CD4-positive, alpha-beta T cell treated with Interleukin-12 subunit alpha and Interleukin-12 subunit beta, for 1 hour (primary cell): ENCODE data around the gene DLAT.
"Not testable (repeated sequence)": the region's sequence is repeated elsewhere in the genome, so short reads cannot be mapped to it uniquely, and the experiment has no call there.

Experiments used
- DNase-seq: peaks from one replicate; pipeline ENCODE4 v3.0.0-alpha.2; 2020

DLAT gene

DNA sequence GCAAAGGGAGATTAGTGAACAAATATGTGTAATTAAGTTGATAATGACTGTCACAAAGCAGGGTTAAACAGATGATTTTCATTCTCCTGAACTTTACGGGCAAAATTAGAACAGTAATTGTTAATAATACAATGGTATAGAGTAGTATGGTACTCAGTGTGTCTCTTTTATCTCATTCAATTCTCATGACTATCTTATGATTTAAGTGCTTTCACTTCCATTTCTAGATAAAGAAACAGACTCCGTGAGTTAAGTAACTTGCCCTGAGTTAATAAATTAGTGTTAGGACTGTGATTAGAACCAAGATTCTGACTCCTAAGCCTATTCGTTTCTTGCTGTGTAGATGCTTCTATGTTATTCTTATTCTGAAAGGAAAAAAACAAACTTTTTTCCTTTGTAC lies 26.6 kb downstream of the DLAT start:
- DNase-seq, result no peak

DNA sequence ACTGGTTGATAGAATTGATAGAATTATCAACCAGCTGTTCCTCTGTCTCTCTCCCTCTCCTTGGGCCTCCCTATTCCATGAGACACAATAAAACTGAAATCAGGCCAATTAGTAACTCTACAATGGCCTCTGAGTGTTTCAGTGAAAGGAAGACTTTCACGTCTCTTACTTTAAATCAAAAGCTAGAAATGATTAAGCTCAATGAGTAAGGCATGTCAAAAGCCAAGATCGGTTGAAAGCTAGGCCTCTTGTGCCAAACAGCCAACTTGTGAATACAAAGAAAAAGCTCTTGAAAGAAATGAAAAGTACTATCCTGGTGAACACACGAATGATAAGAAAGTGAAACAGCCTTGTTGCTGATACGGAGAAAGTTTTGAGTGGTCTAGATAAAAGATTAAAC lies 32.0 kb downstream of the DLAT start:
- DNase-seq, result no peak

DNA sequence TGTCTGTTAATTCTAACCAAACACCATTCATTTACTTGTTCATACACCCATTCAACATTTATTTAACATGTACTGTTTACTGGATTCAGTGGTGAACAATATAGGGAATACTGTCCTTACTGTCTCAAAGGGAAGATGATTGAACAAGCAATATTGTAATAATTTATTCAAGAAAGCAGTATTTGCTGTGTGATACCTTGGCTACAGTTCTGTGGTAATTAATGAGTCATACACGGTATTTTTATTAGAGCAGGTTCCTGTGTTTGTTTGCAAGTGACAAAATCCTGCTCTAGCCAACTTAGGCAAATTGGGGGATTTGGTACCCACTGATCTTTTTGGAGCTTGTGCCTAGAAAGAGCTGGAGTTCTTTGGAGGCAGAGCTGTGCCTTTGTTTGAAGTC lies 32.9 kb downstream of the DLAT start:
- no peak for DNase-seq

DNA sequence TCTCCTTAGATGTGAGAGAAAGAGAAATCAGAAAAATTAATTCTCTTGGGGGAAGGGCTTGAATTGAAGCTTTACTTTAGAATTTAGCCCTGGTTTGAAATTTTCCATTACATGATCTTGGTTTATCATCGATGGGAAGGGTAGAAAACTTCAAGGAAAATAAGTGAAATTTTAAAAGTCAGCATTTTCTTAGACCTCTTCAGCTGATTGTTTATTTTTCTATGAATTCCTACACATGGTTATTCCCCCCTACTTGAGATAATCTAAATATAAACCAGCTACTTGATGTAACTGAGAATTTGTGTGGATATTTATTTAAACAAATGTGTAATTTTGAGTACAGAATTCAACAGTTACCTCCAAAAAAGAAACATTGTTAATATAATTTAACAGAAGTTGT lies 37.7 kb downstream of the DLAT start:
- no peak for DNase-seq

DNA sequence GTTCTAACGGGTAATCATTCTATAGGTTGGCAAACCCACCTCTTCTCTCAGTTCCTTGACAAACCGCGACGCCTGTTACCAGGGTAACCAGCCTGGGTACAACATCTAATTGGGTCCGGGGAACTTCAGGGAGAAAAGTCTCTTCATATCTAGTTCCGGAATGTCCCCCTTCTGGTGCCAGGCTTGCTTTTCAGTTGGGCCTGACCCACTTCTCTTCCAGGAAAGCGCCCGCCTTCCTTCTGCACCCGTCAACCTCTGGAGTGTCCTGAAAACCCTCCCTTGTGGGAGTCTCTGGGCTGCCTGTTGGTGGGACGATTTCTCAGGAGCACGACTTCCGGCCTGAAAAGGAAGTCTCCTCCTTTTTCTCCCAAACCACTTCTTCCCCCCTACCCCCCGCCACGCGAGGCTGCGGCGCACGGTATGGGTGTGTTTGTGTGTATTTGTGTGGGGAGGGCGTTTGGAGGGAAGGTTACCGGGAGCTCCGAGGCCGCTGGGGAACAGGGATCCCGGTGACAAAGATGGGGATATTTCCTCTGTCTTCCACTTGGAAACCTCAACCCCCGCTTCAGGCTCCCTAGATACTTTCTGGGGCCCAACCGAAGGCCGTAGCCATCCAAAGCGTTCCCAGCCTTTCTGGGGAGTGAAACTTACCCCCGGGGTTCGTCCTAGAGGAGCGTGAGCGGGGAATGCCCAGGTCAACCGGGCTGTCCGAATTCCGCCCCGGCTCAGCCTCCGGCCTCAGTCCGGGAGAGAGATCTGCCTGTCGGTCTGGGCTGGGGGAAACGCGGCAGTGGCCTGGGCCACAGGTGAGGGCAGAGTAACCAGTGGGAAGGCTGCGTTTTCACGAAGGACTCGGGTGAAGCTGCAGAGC lies 49.0 kb downstream of the DLAT start, which contains the start of the genes NKAPD1 and PIH1D2:
NKAPD1 (plus strand) TSS at position 359 of the 871 bp plus-strand sequence. CDS start 1,276 bp downstream, outside the sequence.
PIH1D2 (minus strand) TSS at position 77 of the 871 bp plus-strand sequence. CDS start 843 bp downstream, outside the sequence.
- peak; percentile 88 for DNase-seq

DNA sequence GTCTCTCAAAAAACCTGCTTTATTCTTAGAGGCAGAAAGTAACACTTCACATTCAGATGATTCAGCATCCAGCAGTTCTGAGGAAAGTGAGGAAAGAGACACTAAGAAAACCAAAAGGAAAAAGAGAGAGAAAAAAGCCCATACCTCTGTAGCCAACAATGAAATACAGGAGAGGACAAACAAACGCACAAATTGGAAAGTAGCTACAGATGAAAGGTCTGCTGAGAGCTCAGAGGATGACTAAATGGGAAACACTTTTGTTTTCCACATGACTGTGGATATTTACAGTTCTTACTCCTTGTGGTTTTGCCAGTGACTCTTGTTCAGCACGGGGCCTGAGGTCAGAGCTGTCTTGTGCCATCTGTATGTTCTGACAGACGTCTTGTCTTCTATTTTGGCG lies 57.5 kb downstream of the DLAT start:
- DNase-seq, result no peak

DNA sequence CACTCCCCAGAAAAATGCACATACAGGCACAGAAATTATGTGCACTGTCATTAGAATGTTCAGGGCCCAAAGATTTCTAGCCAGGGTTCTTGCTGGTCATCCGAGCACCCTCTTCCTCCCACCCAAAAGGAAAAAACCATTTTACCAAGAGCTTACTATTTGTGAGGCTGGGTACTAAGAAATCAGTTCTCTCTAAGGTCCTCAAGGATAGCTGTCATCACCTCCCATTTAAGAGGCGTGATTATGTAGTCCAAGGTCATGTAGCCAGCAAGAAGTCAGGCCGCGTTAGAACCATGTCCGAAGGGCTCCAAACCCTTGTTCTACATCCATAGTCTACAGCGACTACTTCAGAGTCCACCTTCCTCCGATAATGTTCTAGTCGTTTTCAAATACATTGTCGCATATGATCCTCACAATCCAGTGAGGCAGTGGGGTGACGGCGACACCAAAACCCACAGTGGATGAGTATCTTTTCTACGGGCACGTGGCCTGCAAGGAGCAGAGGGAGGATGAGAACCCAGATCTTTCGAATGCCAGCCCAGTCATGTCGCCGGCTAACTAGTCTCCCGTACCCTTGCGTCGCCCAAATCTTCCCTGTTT lies 60.7 kb downstream of the DLAT start:
- no peak for DNase-seq

DNA sequence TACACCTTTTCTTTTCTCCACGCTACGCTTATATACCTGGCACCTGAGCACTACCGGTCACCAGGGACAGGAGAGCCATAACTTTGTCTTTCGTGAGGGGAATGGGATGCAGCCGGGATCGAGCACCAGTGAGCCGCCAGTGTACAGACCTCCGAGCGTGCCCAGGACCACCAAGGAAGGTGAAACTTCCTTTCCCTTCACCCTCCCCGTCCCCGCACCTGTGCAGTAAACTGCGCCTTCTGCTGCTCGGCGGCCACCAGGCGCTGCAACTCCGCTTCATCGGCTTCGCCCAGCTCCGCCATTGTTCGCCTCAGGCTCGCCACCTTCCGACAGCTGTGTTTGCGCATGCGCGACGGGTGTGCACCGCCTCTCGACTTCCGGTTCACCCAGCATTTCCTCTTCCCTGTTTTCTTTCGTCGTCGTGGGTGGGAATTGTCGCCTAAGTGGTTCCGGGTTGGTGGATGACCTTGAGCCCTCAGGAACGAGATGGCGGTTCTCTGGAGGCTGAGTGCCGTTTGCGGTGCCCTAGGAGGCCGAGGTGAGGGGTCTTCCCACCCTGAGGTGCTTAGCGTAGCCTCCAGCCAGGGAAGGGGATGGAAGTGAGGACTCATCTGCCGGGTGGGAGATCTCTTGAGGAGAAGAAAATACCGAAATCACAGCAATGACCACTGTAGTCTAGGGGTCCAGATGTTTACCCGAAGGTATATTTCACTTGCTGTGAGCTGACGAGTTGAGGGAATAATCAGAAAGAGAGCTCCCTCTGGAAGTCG lies 61.4 kb downstream of the DLAT start, which contains the start of the genes SDHD and TIMM8B:
SDHD (plus strand) TSS at position 452 of the 770 bp plus-strand sequence; CDS start at position 487, 35 bp downstream.
TIMM8B (minus strand) TSS at position 335 of the 770 bp plus-strand sequence; CDS start at position 302, 33 bp downstream.
- DNase-seq, result peak; percentile 97

DNA sequence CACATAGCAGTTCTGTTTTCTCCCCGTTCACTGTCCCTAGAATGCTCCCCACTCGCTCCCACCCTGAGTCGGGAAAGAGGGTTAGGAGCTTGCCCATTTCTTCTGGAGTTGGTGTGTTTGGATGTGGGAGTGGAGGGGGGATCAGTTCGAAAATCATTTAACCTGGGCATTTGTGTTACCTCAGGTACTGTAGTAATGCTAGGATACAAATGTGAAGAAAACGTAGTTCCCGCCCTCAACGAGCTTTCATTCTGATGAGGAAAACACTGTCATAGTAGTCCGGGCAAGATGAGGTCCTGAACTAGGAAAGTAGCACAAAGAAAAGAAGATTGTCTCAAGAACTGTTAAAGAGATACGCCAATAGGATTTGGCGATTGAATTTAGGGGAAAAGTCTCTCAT lies 62.0 kb downstream of the DLAT start:
- DNase-seq, result no peak

DNA sequence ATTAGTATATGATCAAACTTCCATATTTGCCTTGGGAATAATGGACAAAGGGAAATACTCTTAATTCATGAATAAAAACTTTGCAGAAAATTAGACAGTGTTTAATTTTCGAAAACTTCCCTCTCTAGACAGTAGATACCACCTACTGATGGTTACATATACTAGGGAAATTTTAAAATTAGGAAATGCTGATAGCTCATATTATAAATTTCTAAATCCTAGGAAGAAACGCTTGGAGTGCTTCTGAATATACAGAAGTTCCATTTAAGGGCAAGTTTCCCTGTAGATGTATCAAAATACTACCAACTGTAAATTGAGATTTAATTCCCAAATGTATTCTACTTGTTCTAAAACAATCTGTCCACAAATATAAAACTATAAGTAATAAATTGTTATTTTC lies 70.1 kb downstream of the DLAT start:
- DNase-seq, result not testable (repeated sequence)

DNA sequence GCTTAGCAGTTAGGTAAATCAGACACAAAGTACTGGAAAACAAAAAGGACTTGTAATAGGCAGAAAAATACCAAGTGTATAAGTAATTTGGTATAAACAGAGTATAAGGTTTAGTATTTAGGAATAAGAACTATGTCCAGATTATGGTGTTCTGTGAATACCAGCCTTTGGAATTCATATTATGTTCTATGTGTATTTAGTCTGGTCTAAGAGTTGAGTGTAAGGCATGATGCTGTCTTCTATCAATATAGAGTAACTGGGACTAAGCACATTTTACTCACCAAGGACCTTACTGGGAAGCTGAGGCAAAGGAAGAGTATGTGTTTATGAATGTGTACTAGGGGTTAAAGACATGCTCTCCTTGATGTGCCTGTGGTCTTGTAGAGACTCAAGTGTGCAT lies 71.0 kb downstream of the DLAT start:
- DNase-seq, result no peak

DNA sequence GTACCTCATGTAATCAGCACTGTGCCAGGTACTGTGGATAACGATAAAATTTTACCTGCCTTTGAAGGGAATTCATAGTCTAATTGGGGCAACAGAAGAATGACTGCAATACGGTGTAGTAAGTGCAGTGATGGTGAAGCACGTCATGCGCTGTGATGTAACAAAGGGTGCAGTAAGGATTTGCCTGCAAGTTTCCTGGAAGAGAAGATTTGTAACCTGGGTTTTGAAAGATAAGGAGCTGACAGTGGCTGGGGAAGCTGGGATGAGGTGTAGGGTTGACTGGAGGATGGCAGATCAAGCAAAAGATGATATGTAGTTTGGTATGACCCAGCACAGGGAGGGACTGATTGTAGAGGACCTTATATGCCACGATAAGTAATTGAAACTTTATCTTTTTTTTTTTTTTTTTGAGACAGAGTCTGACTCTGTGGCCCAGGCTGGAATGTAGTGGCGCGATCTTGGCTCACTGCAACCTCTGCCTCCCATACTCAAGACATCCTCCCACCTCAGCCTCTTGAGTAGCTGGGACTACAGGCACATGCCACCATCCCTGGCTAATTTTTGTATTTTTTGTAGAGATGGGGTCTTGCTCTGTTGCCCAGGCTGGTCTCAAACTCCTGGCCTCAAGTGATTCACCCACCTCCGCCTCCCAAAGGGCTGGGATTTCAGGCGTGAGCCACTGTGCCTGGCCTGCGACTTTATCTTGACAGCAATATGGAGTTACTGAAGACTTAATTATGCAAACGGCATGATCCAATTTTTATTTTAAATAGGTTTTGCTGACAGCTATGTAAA lies 72.7 kb downstream of the DLAT start:
- DNase-seq, result no peak

DNA sequence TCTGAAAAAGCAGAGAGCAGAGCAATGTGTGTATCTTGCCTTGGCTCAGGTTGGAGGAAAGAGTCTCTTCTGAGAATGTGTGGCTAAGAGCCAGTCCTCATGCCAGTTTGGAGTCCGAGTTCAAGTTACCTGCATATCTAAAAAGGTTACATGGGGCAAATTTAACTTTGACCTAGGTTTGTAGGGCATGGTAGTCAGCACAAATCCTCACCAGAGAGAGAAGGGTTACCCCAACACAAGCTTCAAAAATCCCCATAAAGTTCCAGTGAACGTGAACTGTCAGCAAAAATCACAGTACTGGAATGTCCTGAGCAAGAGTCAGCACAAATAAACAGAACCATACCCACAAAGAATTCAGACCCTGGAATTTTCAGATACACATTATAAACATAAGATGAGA lies 75.3 kb downstream of the DLAT start:
- DNase-seq, result no peak

DNA sequence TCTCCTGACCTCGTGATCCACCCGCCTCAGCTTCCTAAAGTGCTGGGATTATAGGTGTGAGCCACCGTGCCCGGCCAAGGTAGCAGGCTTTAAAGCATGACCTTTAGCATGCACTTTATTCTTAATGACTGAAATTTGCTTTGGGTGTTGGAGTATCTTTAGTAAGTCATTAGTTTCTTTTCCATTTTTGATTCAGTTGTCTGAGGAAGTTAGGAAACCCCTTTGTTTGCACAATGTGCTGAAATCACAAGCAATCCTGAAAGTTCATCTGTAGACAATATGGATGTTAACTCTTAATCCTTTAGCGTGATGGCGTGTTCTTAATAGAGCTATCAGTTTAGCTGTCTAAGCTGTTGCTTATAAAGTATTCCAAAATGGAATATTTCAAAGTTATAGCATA lies 78.2 kb downstream of the DLAT start:
- DNase-seq, result no peak

DNA sequence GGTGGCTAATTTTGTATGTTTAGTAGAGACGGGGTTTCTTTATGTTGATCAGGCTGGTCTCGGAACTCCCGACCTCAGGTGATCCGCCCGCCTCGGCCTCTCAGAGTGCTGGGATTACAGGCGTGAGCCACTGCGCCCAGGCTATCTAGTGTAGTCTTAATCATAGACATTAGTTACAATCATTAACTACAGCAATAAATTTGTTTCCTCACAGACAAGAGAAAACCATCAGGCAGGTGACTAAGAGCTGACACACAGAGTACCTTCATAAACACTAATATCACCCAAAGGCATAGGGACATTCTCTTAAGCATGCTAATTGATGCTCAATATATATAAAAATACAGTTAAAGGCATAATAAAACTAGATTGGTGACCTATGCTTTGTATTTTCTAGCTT lies 80.9 kb downstream of the DLAT start:
- no peak for DNase-seq
